GM12878 (cell line): ENCODE results near the gene AP5Z1. TPM values are rescaled to one million over a fixed set of nuclear protein-coding genes. Genes with fewer than 3 reads are reported as not detected.

ENCODE experiments used
- ATAC-seq: fragments of 200-7000 bp; cut with Tn5 transposase; 3 replicates; pipeline ENCODE4 v1.9.1; 2020; ENCODE audit warnings: mild to moderate bottlenecking, moderate library complexity
- BruUV-seq: library from RNA; stranded (reverse); fragments of 400-500 nt; replicated peaks from 2 replicates; lab custom pipeline; 2021; lab: Mats Ljungman, UMichigan
- CTCF ChIA-PET: fragments of 300-600 bp; sonication (Branson Sonifier 250); formaldehyde crosslinking; extraction: SDS; loops from one replicate; lab custom pipeline; 2021; ENCODE audit warnings: inconsistent platforms; lab: Yijun Ruan, JAX
- POLR2A ChIA-PET: fragments of 350-600 bp; formaldehyde crosslinking; extraction: SDS; loops from one replicate; lab custom pipeline; 2021; ENCODE audit warnings: inconsistent platforms; lab: Charles Lee
- RAD21 ChIA-PET: fragments of 300-600 bp; sonication (Branson Sonifier 250); formaldehyde crosslinking; loops from one replicate; lab custom pipeline; 2023; ENCODE audit warnings: antibody characterized with exemption; ENCODE audit not compliant: unreplicated experiment; lab: Charles Lee
- SMC1A ChIA-PET: fragments of 300-600 bp; sonication (Branson Sonifier 250); formaldehyde crosslinking; loops from one replicate; lab custom pipeline; 2023; ENCODE audit not compliant: unreplicated experiment, uncharacterized antibody; lab: Charles Lee
- DNase-seq: peaks from one replicate; pipeline ENCODE4 v3.0.0-alpha.2; 2011; ENCODE audit warnings: low read depth, low spot score
- FAIRE-seq: peaks from 3 replicates; lab custom pipeline; 2011; peaks lifted over from hg19 to GRCh38; lab: Jason Lieb, UNC
- H2AFZ ChIP-seq: 2 replicates; pipeline ENCODE4 v1.6.0; 2011; ENCODE audit warnings: low read depth, low read length, control low read depth; ENCODE audit not compliant: control insufficient read depth
- H3K27ac ChIP-seq: 2 replicates; pipeline ENCODE4 v1.5.1; 2011; ENCODE audit warnings: control low read depth; ENCODE audit not compliant: control insufficient read depth, insufficient read depth
- H3K27me3 ChIP-seq, 2 experiments: replicated peaks in 1 of 2; 2 replicates each; pipeline versions ENCODE4 v1.6.0 to v1.6.1; 2011; ENCODE audit warnings: low read length in 1 of 2; ENCODE audit not compliant: control insufficient read depth in 2 of 2, insufficient read depth in 2 of 2
- H3K36me3 ChIP-seq, 2 experiments: 2 replicates each; pipeline ENCODE4 v1.5.1; 2011; ENCODE audit warnings: low read length in 1 of 2; ENCODE audit not compliant: control insufficient read depth in 2 of 2, insufficient read depth in 2 of 2
- H3K4me1 ChIP-seq: 2 replicates; pipeline ENCODE4 v1.6.1; 2011; ENCODE audit warnings: mild to moderate bottlenecking, low read length, moderate library complexity, mixed read lengths; ENCODE audit not compliant: control insufficient read depth, insufficient read depth
- H3K4me2 ChIP-seq: 2 replicates; pipeline ENCODE4 v1.6.0; 2011; ENCODE audit warnings: control low read depth; ENCODE audit not compliant: control insufficient read depth, insufficient read depth
- H3K4me3 ChIP-seq: fragments of 200-600 bp; sonication (generic); 2 replicates; pipeline ENCODE4 v1.5.1; 2016
- H3K79me2 ChIP-seq: 2 replicates; pipeline ENCODE4 v1.6.0; 2011; ENCODE audit warnings: low read length; ENCODE audit not compliant: control insufficient read depth, insufficient read depth
- H3K9ac ChIP-seq: 2 replicates; pipeline ENCODE4 v1.8.0; 2011; ENCODE audit warnings: low read length, control low read depth, mixed read lengths; ENCODE audit not compliant: control insufficient read depth, insufficient read depth
- H3K9me3 ChIP-seq: replicated peaks from 3 replicates; pipeline ENCODE4 v1.5.1; 2011; ENCODE audit warnings: mild to moderate bottlenecking, low read length; ENCODE audit not compliant: control insufficient read depth, insufficient read depth
- H4K20me1 ChIP-seq: 2 replicates; pipeline ENCODE4 v1.6.0; 2011; ENCODE audit not compliant: control insufficient read depth, insufficient read depth
- CBX5 ChIP-seq: sonication (generic); IDR thresholded peaks from 2 replicates; pipeline ENCODE4 v1.6.1; 2016; ENCODE audit warnings: low read depth, moderate library complexity, mild to moderate bottlenecking, inconsistent platforms
- EZH2 ChIP-seq: IDR thresholded peaks from 2 replicates; pipeline ENCODE4 v1.6.1; 2012; ENCODE audit warnings: low read depth, mild to moderate bottlenecking, control low read depth, inconsistent platforms, low read length, borderline replicate concordance; ENCODE audit not compliant: control insufficient read depth
- IKZF2 ChIP-seq, 2 experiments: fragments of 450-650 bp; IDR thresholded peaks; 2 replicates each; pipeline ENCODE4 v1.6.1; 2017; ENCODE audit warnings: mild to moderate bottlenecking in 2 of 2, moderate library complexity in 2 of 2
- MXI1 ChIP-seq: fragments of 150-350 bp; IDR thresholded peaks from 2 replicates; pipeline ENCODE4 v1.6.1; 2011; ENCODE audit warnings: low read depth, mild to moderate bottlenecking, inconsistent platforms, low read length, improper control_type of control experiment
- NFXL1 ChIP-seq: fragments of 450-650 bp; IDR thresholded peaks from 2 replicates; pipeline ENCODE4 v1.6.1; 2017; ENCODE audit warnings: antibody characterized with exemption, mild to moderate bottlenecking, borderline replicate concordance
- RUNX3 ChIP-seq: IDR thresholded peaks from 2 replicates; pipeline ENCODE4 v1.6.1; 2012; ENCODE audit warnings: low read length, inconsistent platforms
- STAT3 ChIP-seq: IDR thresholded peaks from 2 replicates; pipeline ENCODE4 v1.6.1; 2011; ENCODE audit warnings: low read depth, low read length, improper control_type of control experiment
- TARDBP ChIP-seq: IDR thresholded peaks from 2 replicates; pipeline ENCODE4 v1.6.1; 2016; ENCODE audit warnings: borderline replicate concordance
- YY1 ChIP-seq: IDR thresholded peaks from 2 replicates; pipeline ENCODE4 v1.6.1; 2011; ENCODE audit warnings: low read depth, mild to moderate bottlenecking, low read length
- WGBS: methylation state at CpG from one replicate; pipeline ENCODE4 v1.1.6; 2016; ENCODE audit warnings: low lambda C conversion rate; ENCODE audit not compliant: insufficient replicate concordance, insufficient coverage; ENCODE audit errors: missing lambda C conversion rate; 5-methylcytosine and 5-hydroxymethylcytosine counted together
- in situ Hi-C: fragments of 300-500 bp; cut with MboI; formaldehyde crosslinking; loops from 9 replicates; pipeline ENCODE4 v1.14.3; 2018; ENCODE audit warnings: mixed read lengths
- intact Hi-C: fragments of 100-400 bp; cut with micrococcal nuclease; formaldehyde crosslinking; loops from one replicate; pipeline ENCODE4 v1.14.2; 2022; ENCODE audit not compliant: unreplicated experiment
- polyA plus RNA-seq, 11 experiments: library from polyadenylated mRNA; depleted of rRNA in 4 of 11; unstranded in 6 of 11; stranded (reverse) in 5 of 11; fragments of >200 nt; fragmentation: Nextera tagmentation in 4 of 11; fragmentation: Illumina TruSeq in 1 of 11; extraction: Ambion mirVana in 4 of 11; extraction: Trizol in 1 of 11; gene quantifications; 1 replicate in 1 of 11; 2 replicates in 10 of 11; pipeline versions ENCODE4 v1.2.1 to v1.2.3, GENCODE V29; 2011 to 2016; ENCODE audit warnings: inconsistent platforms in 2 of 11, missing spikeins in 2 of 11, low read depth in 1 of 11
- total RNA-seq, 4 experiments: library from RNA; depleted of rRNA in 3 of 4; stranded (reverse); fragments of >200 nt in 3 of 4; fragmentation: Illumina TruSeq in 1 of 4; extraction: Trizol in 1 of 4; gene quantifications; 2 replicates each; pipeline versions ENCODE4 v1.2.1 to v1.2.3, GENCODE V29; 2013 to 2021
- TF ChIP-seq, protein P1 (sequence below): IDR thresholded peaks from 2 replicates; pipeline ENCODE4 v1.6.1; 2012; ENCODE audit warnings: improper control_type of control experiment, low read depth, low read length; ENCODE audit not compliant: insufficient replicate concordance
- TF ChIP-seq, protein P2 (sequence below): fragments of 450-650 bp; IDR thresholded peaks from 2 replicates; pipeline ENCODE4 v1.6.1; 2017; ENCODE audit warnings: mild to moderate bottlenecking, low read depth, inconsistent platforms; ENCODE audit not compliant: poor library complexity, severe bottlenecking
- TF ChIP-seq, protein P3 (sequence below): fragments of 450-650 bp; IDR thresholded peaks from 2 replicates; pipeline ENCODE4 v1.6.1; 2018; ENCODE audit warnings: borderline replicate concordance, mild to moderate bottlenecking; ENCODE audit not compliant: partially characterized antibody
- TF ChIP-seq, protein P4 (sequence below): fragments of 150-350 bp; IDR thresholded peaks from 2 replicates; pipeline ENCODE4 v1.6.1; 2014; ENCODE audit warnings: mild to moderate bottlenecking, low read depth, low read length

The AP5Z1 gene
- total and polyA plus RNA-seq, 10 of the 15 experiments (the other 5 are each of a cell fraction or from before 2014, with no cell fraction given) = 0.37 to 43.4 (median 19.4) TPM

DNA sequence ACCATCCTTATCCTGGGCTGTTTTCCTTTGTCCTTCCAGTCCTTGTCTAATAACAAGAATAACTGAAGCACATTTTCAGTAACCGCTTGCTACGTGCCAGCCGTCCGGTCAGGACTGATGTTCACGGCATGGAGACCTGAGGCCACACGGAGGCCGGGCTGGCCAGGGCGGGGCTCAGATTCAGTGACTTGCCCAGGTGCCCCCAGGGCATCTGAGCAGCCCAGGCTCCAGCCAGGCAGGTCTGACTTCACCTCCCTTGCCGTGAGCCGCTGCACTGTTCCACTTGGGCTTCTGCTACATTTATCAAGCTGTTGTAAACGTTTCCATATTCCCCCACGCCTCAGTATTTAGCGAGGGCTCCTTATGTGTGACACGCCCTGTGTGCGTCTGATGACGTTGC lies 43.6 kb upstream of the AP5Z1 start:
- H3K9me3 ChIP-seq = no peaks in the 10 kb centered on the region
- ATAC-seq = no peak
- H3K4me2 ChIP-seq = no peak overlapping the region
- ChIA-PET CTCF (no interaction called here), RAD21 (no interaction called here), POLR2A (no interaction called here), SMC1A (no interaction called here)
- H4K20me1 ChIP-seq = no peaks in the 10 kb centered on the region
- no peak overlapping the region for H2AFZ ChIP-seq
- WGBS = 97% methylated on average over 16 of the region's 16 CpGs
- H3K4me1 ChIP-seq = no peaks in the 10 kb centered on the region
- peaks cover 3% of the 10 kb centered on the region in 2 experiments; a peak in 3 of 4 replicates for H3K36me3 ChIP-seq
- no peak overlapping the region for H3K9ac ChIP-seq
- no TSS peak for BruUV-seq
- H3K27me3 ChIP-seq = no peaks in the 10 kb centered on the region
- in situ Hi-C loops (no loop called here), intact Hi-C loops (no loop called here)
- no peaks in the 10 kb centered on the region; the same call in none of the 2 replicates for H3K79me2 ChIP-seq
- H3K4me3 ChIP-seq = no peak overlapping the region
- H3K27ac ChIP-seq = no peak overlapping the region
- no peak for DNase-seq
- FAIRE-seq = no peak
- TF ChIP-seq TARDBP (no peak), MXI1 (no peak), CBX5 (no peak), EZH2 (no peak), NFXL1 (no peak), IKZF2 (IDR thresholded peaks at IDR 0.05) (no peak), YY1 (no peak), RUNX3 (no peak), STAT3 (no peak)
- TF ChIP-seq, protein P1, sequence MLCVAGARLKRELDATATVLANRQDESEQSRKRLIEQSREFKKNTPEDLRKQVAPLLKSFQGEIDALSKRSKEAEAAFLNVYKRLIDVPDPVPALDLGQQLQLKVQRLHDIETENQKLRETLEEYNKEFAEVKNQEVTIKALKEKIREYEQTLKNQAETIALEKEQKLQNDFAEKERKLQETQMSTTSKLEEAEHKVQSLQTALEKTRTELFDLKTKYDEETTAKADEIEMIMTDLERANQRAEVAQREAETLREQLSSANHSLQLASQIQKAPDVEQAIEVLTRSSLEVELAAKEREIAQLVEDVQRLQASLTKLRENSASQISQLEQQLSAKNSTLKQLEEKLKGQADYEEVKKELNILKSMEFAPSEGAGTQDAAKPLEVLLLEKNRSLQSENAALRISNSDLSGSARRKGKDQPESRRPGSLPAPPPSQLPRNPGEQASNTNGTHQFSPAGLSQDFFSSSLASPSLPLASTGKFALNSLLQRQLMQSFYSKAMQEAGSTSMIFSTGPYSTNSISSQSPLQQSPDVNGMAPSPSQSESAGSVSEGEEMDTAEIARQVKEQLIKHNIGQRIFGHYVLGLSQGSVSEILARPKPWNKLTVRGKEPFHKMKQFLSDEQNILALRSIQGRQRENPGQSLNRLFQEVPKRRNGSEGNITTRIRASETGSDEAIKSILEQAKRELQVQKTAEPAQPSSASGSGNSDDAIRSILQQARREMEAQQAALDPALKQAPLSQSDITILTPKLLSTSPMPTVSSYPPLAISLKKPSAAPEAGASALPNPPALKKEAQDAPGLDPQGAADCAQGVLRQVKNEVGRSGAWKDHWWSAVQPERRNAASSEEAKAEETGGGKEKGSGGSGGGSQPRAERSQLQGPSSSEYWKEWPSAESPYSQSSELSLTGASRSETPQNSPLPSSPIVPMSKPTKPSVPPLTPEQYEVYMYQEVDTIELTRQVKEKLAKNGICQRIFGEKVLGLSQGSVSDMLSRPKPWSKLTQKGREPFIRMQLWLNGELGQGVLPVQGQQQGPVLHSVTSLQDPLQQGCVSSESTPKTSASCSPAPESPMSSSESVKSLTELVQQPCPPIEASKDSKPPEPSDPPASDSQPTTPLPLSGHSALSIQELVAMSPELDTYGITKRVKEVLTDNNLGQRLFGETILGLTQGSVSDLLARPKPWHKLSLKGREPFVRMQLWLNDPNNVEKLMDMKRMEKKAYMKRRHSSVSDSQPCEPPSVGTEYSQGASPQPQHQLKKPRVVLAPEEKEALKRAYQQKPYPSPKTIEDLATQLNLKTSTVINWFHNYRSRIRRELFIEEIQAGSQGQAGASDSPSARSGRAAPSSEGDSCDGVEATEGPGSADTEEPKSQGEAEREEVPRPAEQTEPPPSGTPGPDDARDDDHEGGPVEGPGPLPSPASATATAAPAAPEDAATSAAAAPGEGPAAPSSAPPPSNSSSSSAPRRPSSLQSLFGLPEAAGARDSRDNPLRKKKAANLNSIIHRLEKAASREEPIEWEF = no peak
- TF ChIP-seq, protein P2, sequence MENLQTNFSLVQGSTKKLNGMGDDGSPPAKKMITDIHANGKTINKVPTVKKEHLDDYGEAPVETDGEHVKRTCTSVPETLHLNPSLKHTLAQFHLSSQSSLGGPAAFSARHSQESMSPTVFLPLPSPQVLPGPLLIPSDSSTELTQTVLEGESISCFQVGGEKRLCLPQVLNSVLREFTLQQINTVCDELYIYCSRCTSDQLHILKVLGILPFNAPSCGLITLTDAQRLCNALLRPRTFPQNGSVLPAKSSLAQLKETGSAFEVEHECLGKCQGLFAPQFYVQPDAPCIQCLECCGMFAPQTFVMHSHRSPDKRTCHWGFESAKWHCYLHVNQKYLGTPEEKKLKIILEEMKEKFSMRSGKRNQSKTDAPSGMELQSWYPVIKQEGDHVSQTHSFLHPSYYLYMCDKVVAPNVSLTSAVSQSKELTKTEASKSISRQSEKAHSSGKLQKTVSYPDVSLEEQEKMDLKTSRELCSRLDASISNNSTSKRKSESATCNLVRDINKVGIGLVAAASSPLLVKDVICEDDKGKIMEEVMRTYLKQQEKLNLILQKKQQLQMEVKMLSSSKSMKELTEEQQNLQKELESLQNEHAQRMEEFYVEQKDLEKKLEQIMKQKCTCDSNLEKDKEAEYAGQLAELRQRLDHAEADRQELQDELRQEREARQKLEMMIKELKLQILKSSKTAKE = no peak
- TF ChIP-seq, protein P3, sequence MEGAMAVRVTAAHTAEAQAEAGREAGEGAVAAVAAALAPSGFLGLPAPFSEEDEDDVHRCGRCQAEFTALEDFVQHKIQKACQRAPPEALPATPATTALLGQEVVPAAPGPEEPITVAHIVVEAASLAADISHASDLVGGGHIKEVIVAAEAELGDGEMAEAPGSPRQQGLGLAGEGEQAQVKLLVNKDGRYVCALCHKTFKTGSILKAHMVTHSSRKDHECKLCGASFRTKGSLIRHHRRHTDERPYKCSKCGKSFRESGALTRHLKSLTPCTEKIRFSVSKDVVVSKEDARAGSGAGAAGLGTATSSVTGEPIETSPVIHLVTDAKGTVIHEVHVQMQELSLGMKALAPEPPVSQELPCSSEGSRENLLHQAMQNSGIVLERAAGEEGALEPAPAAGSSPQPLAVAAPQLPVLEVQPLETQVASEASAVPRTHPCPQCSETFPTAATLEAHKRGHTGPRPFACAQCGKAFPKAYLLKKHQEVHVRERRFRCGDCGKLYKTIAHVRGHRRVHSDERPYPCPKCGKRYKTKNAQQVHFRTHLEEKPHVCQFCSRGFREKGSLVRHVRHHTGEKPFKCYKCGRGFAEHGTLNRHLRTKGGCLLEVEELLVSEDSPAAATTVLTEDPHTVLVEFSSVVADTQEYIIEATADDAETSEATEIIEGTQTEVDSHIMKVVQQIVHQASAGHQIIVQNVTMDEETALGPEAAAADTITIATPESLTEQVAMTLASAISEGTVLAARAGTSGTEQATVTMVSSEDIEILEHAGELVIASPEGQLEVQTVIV = no peak
- TF ChIP-seq, protein P4, sequence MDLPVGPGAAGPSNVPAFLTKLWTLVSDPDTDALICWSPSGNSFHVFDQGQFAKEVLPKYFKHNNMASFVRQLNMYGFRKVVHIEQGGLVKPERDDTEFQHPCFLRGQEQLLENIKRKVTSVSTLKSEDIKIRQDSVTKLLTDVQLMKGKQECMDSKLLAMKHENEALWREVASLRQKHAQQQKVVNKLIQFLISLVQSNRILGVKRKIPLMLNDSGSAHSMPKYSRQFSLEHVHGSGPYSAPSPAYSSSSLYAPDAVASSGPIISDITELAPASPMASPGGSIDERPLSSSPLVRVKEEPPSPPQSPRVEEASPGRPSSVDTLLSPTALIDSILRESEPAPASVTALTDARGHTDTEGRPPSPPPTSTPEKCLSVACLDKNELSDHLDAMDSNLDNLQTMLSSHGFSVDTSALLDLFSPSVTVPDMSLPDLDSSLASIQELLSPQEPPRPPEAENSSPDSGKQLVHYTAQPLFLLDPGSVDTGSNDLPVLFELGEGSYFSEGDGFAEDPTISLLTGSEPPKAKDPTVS = no peak
